IMR-90 (cell line): ENCODE results near the gene CTDSPL. TPM values are rescaled to one million over a fixed set of nuclear protein-coding genes. Genes with fewer than 3 reads are reported as not detected.
A peak's percentile ranks its signal among the peaks of the same experiment; 100 is the strongest.

ENCODE experiments used
- ATAC-seq: fragments of 200-7000 bp; cut with Tn5 transposase; 2 replicates; pipeline ENCODE4 v1.9.1; 2020; ENCODE audit warnings: low read depth, mild to moderate bottlenecking, moderate library complexity
- BruUV-seq: library from RNA; stranded (reverse); fragments of 400-500 nt; replicated peaks from 2 replicates; lab custom pipeline; 2021; lab: Mats Ljungman, UMichigan
- CTCF ChIA-PET: fragments of 300-600 bp; formaldehyde crosslinking; extraction: SDS; loops from one replicate; lab custom pipeline; 2021; ENCODE audit warnings: antibody characterized with exemption; lab: Yijun Ruan, JAX
- POLR2A ChIA-PET: fragments of 300-600 bp; sonication (Branson Sonifier 250); formaldehyde crosslinking; loops from one replicate; lab custom pipeline; 2022; ENCODE audit warnings: antibody characterized with exemption; ENCODE audit not compliant: unreplicated experiment; lab: Charles Lee
- DNase-seq: peaks from one replicate; pipeline ENCODE4 v3.0.0; 2013
- H2AFZ ChIP-seq: replicated peaks from 2 replicates; pipeline ENCODE3; 2013; ENCODE audit warnings: low read length, mild to moderate bottlenecking; ENCODE audit not compliant: poor library complexity
- H2AK5ac ChIP-seq: 2 replicates; pipeline ENCODE4 v1.6.1; 2013; ENCODE audit warnings: low read depth, low read length, inconsistent platforms
- H2AK9ac ChIP-seq: replicated peaks from 2 replicates; pipeline ENCODE3; 2013; ENCODE audit warnings: mild to moderate bottlenecking, low read depth, low read length, moderate library complexity; ENCODE audit not compliant: poor library complexity
- H2BK120ac ChIP-seq: 2 replicates; pipeline ENCODE4 v1.6.1; 2013; ENCODE audit warnings: low read depth, low read length, inconsistent platforms
- H2BK15ac ChIP-seq: 3 replicates; pipeline ENCODE4 v1.6.1; 2013; ENCODE audit warnings: low read depth, low read length, inconsistent platforms
- H2BK20ac ChIP-seq: 2 replicates; pipeline ENCODE4 v1.6.1; 2013; ENCODE audit warnings: low read depth, mild to moderate bottlenecking, inconsistent platforms, low read length, moderate library complexity
- H2BK5ac ChIP-seq: 2 replicates; pipeline ENCODE4 v1.6.1; 2013; ENCODE audit warnings: mild to moderate bottlenecking, low read depth, low read length, inconsistent platforms; ENCODE audit not compliant: poor library complexity, severe bottlenecking
- H3K14ac ChIP-seq: replicated peaks from 2 replicates; pipeline ENCODE4 v1.6.1; 2013; ENCODE audit warnings: low read depth, low read length, inconsistent platforms
- H3K18ac ChIP-seq: 2 replicates; pipeline ENCODE4 v1.6.1; 2013; ENCODE audit warnings: low read depth, low read length, control low read depth
- H3K23ac ChIP-seq: 2 replicates; pipeline ENCODE4 v1.6.1; 2013; ENCODE audit warnings: low read depth, low read length, inconsistent platforms
- H3K27ac ChIP-seq: 2 replicates; pipeline ENCODE4 v1.5.1; 2013; ENCODE audit warnings: mild to moderate bottlenecking, control low read depth, low read length; ENCODE audit not compliant: insufficient read depth
- H3K27me3 ChIP-seq: 2 replicates; pipeline ENCODE4 v1.6.1; 2013; ENCODE audit warnings: low read length; ENCODE audit not compliant: control insufficient read depth, insufficient read depth
- H3K36me3 ChIP-seq: 2 replicates; pipeline ENCODE4 v1.6.1; 2013; ENCODE audit warnings: low read length, mixed read lengths; ENCODE audit not compliant: control insufficient read depth, insufficient read depth
- H3K4ac ChIP-seq: 2 replicates; pipeline ENCODE4 v1.6.1; 2013; ENCODE audit warnings: low read depth, low read length, inconsistent platforms
- H3K4me1 ChIP-seq: 2 replicates; pipeline ENCODE4 v1.6.1; 2013; ENCODE audit warnings: low read length, mixed read lengths; ENCODE audit not compliant: control insufficient read depth, insufficient read depth
- H3K4me2 ChIP-seq: 2 replicates; pipeline ENCODE4 v1.6.1; 2013; ENCODE audit warnings: low read depth, mild to moderate bottlenecking, control low read depth, low read length, moderate library complexity
- H3K4me3 ChIP-seq: 2 replicates; pipeline ENCODE4 v1.5.1; 2013; ENCODE audit warnings: low read depth, mild to moderate bottlenecking, control low read depth, low read length, moderate library complexity; ENCODE audit not compliant: insufficient read depth
- H3K56ac ChIP-seq: 2 replicates; pipeline ENCODE4 v1.6.1; 2013; ENCODE audit warnings: low read length, inconsistent platforms; ENCODE audit not compliant: insufficient read depth; ENCODE audit errors: extremely low read depth
- H3K79me1 ChIP-seq, 2 experiments: 2 replicates each; pipeline ENCODE4 v1.6.1; 2013; ENCODE audit warnings: low read length in 2 of 2, inconsistent platforms in 1 of 2, low read depth in 1 of 2
- H3K9ac ChIP-seq: 2 replicates; pipeline ENCODE4 v1.6.1; 2013; ENCODE audit warnings: low read depth, low read length, control low read depth
- H3K9me1 ChIP-seq: 2 replicates; pipeline ENCODE4 v1.6.1; 2013; ENCODE audit warnings: low read length, inconsistent platforms; ENCODE audit not compliant: insufficient read depth
- H3K9me3 ChIP-seq: 2 replicates; pipeline ENCODE4 v1.6.1; 2013; ENCODE audit warnings: low read length; ENCODE audit not compliant: control insufficient read depth, insufficient read depth
- H4K20me1 ChIP-seq: 2 replicates; pipeline ENCODE4 v1.6.1; 2013; ENCODE audit warnings: low read length, inconsistent platforms; ENCODE audit not compliant: insufficient read depth
- H4K5ac ChIP-seq: 2 replicates; pipeline ENCODE4 v1.6.1; 2013; ENCODE audit warnings: mild to moderate bottlenecking, low read depth, low read length, control low read depth
- H4K8ac ChIP-seq, 2 experiments: 2 replicates each; pipeline ENCODE4 v1.6.1; 2013; ENCODE audit warnings: low read depth in 2 of 2, low read length in 2 of 2, control low read depth in 1 of 2, inconsistent platforms in 1 of 2
- H4K91ac ChIP-seq: 2 replicates; pipeline ENCODE4 v1.6.1; 2013; ENCODE audit warnings: low read depth, low read length, inconsistent platforms; ENCODE audit not compliant: insufficient read depth
- BHLHE40 ChIP-seq: fragments of 150-350 bp; IDR thresholded peaks from 2 replicates; pipeline ENCODE4 v1.6.1; 2016; ENCODE audit warnings: mild to moderate bottlenecking, low read depth, low read length
- CEBPB ChIP-seq: IDR thresholded peaks from 2 replicates; pipeline ENCODE4 v1.6.1; 2012; ENCODE audit warnings: low read depth, low read length, improper control_type of control experiment
- CHD1 ChIP-seq: IDR thresholded peaks from 2 replicates; pipeline ENCODE4 v1.6.1; 2012; ENCODE audit warnings: low read depth, low read length, improper control_type of control experiment
- ELK1 ChIP-seq: fragments of 150-350 bp; IDR thresholded peaks from 2 replicates; pipeline ENCODE4 v1.6.1; 2016; ENCODE audit warnings: low read depth, mild to moderate bottlenecking, low read length, moderate library complexity, borderline replicate concordance
- FOS ChIP-seq: fragments of 150-350 bp; IDR thresholded peaks from 2 replicates; pipeline ENCODE4 v1.6.1; 2016; ENCODE audit warnings: low read depth, low read length
- MAFK ChIP-seq: IDR thresholded peaks from 2 replicates; pipeline ENCODE4 v1.6.1; 2012; ENCODE audit warnings: low read depth, low read length, improper control_type of control experiment
- NFE2L2 ChIP-seq: fragments of 150-350 bp; IDR thresholded peaks from 2 replicates; pipeline ENCODE4 v1.6.1; 2016; ENCODE audit warnings: low read depth, mild to moderate bottlenecking, low read length
- RAD21 ChIP-seq: IDR thresholded peaks from 2 replicates; pipeline ENCODE4 v1.6.1; 2012; ENCODE audit warnings: low read length, improper control_type of control experiment
- RCOR1 ChIP-seq: IDR thresholded peaks from 2 replicates; pipeline ENCODE4 v1.6.1; 2012; ENCODE audit warnings: mild to moderate bottlenecking, low read length, improper control_type of control experiment; ENCODE audit not compliant: insufficient replicate concordance
- RFX5 ChIP-seq: IDR thresholded peaks from 2 replicates; pipeline ENCODE4 v1.8.0; 2012; ENCODE audit warnings: low read depth, mild to moderate bottlenecking, low read length, moderate library complexity
- WGBS, 2 experiments: methylation state at CpG; one replicate each; pipeline versions ENCODE4 v1.1.5 to v1.1.7; 2013; ENCODE audit warnings: missing lambda C conversion rate in 2 of 2; ENCODE audit not compliant: insufficient read length in 1 of 2; ENCODE audit errors: extremely low coverage in 2 of 2; 5-methylcytosine and 5-hydroxymethylcytosine counted together
- dilution Hi-C: fragments of 300-500 bp; cut with HindIII; formaldehyde crosslinking; loops from one replicate; pipeline ENCODE4 v1.14.3; 2018; ENCODE audit warnings: low sequenced_read_pairs; ENCODE audit not compliant: unreplicated experiment
- in situ Hi-C: fragments of 300-500 bp; cut with MboI; formaldehyde crosslinking; loops from 3 replicates; pipeline ENCODE4 v1.14.3; 2019; ENCODE audit warnings: low sequenced_read_pairs, inconsistent platforms, mixed read lengths
- intact Hi-C: fragments of 100-400 bp; cut with micrococcal nuclease; formaldehyde crosslinking; loops from 2 replicates; pipeline ENCODE4 v1.10.0; 2022
- polyA plus RNA-seq, 3 experiments: library from polyadenylated mRNA; depleted of rRNA; stranded (reverse); fragments of >200 nt; gene quantifications; 2 replicates each; pipeline ENCODE4 v1.2.3, GENCODE V29; 2012; ENCODE audit warnings: low replicate concordance in 1 of 3
- total RNA-seq: library from RNA; depleted of rRNA; stranded (reverse); fragments of >200 nt; gene quantifications from 2 replicates; pipeline ENCODE4 v1.2.3, GENCODE V29; 2012
- TF ChIP-seq, protein P1 (sequence below): fragments of 150-350 bp; IDR thresholded peaks from 2 replicates; pipeline ENCODE4 v1.6.1; 2017; ENCODE audit warnings: mild to moderate bottlenecking, antibody characterized with exemption, low read length, low read depth
- TF ChIP-seq, protein P2 (sequence below): conservative IDR thresholded peaks from 2 replicates; pipeline ENCODE4 v1.5.1; 2012; ENCODE audit warnings: mild to moderate bottlenecking, low read depth, low read length, improper control_type of control experiment

CTDSPL gene
- total and polyA plus RNA-seq, 2 of the 4 experiments (the other 2 are of a cell fraction): 24.5 to 29.0 TPM

- Histone ChIP-seq H2BK5ac (peak overlapping the region; percentile 34), H4K8ac (peak overlapping the region in 1 of 2 experiments; percentile 14; a peak in 1 of 4 replicates), H4K20me1 (no peaks in the 10 kb centered on the region), H2AK5ac (no peak overlapping the region), H4K5ac (peak overlapping the region; percentile 84; the same call in 1 of the 2 replicates), H3K56ac (peak overlapping the region; percentile 26; the same call in 1 of the 2 replicates), H2BK20ac (peak overlapping the region; percentile 29; the same call in 1 of the 2 replicates), H2AFZ (no peak overlapping the region), H3K27me3 (no peaks in the 10 kb centered on the region), H3K79me1 (peaks cover 8 to 16% of the 10 kb centered on the region in 2 experiments; a peak in 2 of 4 replicates), H3K18ac (peak overlapping the region; percentile 82; the same call in 1 of the 2 replicates), H3K9me1 (peaks cover 9% of the 10 kb centered on the region), H2BK15ac (no peak overlapping the region), H2AK9ac (no peak overlapping the region), H4K91ac (peak overlapping the region; percentile 66; the same call in 1 of the 2 replicates), H3K4me2 (no peak overlapping the region), H3K23ac (no peak overlapping the region), H3K4ac (peak overlapping the region; percentile 66), H3K14ac (peak overlapping the region; percentile 78), H3K27ac (peak overlapping the region; percentile 60; the same call in 1 of the 2 replicates), H3K4me1 (peaks cover 8% of the 10 kb centered on the region), H2BK120ac (peak overlapping the region; percentile 17), H3K36me3 (peaks cover 4% of the 10 kb centered on the region), H3K4me3 (no peak overlapping the region), H3K9me3 (no peaks in the 10 kb centered on the region), H3K9ac (0 out of 2 replicates have a peak overlapping the region, but pooled peaks have one; percentile 27)
- no peak for TF ChIP-seq ELK1
- no peak for TF ChIP-seq CHD1
- TF ChIP-seq RFX5: no peak
- TF ChIP-seq, protein P1, sequence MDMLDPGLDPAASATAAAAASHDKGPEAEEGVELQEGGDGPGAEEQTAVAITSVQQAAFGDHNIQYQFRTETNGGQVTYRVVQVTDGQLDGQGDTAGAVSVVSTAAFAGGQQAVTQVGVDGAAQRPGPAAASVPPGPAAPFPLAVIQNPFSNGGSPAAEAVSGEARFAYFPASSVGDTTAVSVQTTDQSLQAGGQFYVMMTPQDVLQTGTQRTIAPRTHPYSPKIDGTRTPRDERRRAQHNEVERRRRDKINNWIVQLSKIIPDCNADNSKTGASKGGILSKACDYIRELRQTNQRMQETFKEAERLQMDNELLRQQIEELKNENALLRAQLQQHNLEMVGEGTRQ: no peak
- TF ChIP-seq FOS: no peak
- TF ChIP-seq NFE2L2: no peak
- no peak for TF ChIP-seq CEBPB
- no peak for TF ChIP-seq RCOR1
- TF ChIP-seq MAFK: no peak
- TF ChIP-seq, protein P2, sequence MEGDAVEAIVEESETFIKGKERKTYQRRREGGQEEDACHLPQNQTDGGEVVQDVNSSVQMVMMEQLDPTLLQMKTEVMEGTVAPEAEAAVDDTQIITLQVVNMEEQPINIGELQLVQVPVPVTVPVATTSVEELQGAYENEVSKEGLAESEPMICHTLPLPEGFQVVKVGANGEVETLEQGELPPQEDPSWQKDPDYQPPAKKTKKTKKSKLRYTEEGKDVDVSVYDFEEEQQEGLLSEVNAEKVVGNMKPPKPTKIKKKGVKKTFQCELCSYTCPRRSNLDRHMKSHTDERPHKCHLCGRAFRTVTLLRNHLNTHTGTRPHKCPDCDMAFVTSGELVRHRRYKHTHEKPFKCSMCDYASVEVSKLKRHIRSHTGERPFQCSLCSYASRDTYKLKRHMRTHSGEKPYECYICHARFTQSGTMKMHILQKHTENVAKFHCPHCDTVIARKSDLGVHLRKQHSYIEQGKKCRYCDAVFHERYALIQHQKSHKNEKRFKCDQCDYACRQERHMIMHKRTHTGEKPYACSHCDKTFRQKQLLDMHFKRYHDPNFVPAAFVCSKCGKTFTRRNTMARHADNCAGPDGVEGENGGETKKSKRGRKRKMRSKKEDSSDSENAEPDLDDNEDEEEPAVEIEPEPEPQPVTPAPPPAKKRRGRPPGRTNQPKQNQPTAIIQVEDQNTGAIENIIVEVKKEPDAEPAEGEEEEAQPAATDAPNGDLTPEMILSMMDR: no peak
- TF ChIP-seq RAD21: no peak
- no peak for TF ChIP-seq BHLHE40
- ChIA-PET POLR2A (no interaction called here), CTCF (interaction anchor here (0.6 to 1.6 kb wide), 2 partner anchors 11 to 100 kb away, joined by 3 to 5 read pairs; no protein-coding TSS in a partner anchor)
- in situ Hi-C loops: no loop called here
- no TSS peak for BruUV-seq
- WGBS, 2 experiments: 100% methylated on average over 1 of the region's 3 CpGs; no CpG with 5 or more reads in 1 of the 2 experiments
- dilution Hi-C loops: no loop called here
- intact Hi-C loops: no loop called here
- ATAC-seq: no peak
- DNase-seq: no peak
Observed at GRCh38 chr3:37955918-37956707, 94.4 kb downstream of the CTDSPL start.
